NCI-H2107 treated with DMSO at 0.1 percent for 48 hours (cell line): ENCODE data around the gene CFAP20DC.
A peak's percentile ranks its signal among the peaks of the same experiment; 100 is the strongest.
"Not testable (repeated sequence)": the region's sequence is repeated elsewhere in the genome, so short reads cannot be mapped to it uniquely, and the experiment has no call there.

Source experiments
- DNase-seq: peaks from one replicate; lab custom pipeline; 2025; ENCODE audit not compliant: unreplicated experiment; lab: John Stamatoyannopoulos, UW

Gene CFAP20DC

DNA sequence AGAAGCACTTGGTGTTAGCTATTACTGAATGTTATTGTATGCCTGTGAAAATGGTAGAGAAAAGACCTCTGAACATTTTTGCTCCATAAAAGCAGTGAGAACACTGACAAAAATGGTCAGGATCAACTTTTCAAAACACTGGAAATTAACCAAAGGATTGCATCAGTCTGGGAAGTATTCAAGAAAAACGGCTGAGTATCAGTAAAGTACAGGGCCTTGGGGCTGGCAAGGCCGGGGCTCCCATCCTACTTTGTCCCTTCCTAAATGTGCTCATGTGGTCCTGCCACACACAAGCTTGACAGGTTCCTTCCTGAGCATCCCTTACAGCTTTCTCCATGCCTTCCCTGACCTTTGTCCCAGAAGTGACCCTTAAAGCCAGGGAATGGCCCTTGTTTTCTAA, 84.0 kb downstream of the CFAP20DC start:
- DNase-seq, result no peak

DNA sequence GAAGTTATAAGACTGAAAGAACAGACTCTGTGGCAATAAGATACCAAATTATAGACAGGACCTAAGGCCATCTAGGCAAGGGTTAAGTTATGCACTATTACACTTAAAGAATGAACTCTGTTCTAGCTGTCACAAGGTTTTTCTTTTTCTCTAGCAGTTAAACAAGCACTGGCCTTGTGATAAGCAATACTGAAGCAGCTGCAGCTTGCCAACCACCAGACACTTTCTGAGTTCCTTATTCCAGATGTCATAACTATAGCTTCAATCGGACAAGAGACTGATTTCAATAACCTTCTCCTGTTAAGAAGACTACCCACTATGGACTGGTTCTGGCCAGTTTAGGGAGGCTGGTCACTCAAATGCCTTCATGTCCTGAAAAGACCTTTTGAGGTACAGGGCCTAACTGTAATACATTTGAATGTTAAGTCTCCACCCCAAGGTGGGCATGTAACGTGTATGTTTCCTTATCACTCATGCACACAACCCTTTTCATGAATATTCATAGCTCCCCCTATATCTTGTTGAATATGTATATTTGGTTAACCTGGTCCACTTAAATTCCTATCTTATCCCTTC, 85.8 kb downstream of the CFAP20DC start:
- DNase-seq, result no peak

DNA sequence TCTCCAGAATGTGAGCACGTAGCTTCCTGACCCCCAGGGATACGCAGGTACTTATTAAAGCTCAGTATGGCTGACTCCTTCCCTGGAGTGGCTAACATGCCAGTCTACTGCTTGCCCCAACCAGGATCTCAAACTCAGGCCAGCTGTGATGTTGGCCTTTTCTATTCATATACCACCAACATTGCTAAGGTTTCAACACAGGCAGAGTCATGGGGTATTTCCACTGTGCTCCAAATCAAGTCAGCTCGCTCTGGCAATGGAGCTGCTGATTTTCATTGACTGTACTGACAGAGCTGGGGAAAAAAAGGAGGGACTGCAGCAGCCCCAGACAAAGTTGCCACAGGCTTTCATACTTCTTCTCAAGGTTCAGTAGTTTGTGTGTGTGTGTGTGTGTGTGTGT, 87.0 kb downstream of the CFAP20DC start:
- DNase-seq, result no peak

DNA sequence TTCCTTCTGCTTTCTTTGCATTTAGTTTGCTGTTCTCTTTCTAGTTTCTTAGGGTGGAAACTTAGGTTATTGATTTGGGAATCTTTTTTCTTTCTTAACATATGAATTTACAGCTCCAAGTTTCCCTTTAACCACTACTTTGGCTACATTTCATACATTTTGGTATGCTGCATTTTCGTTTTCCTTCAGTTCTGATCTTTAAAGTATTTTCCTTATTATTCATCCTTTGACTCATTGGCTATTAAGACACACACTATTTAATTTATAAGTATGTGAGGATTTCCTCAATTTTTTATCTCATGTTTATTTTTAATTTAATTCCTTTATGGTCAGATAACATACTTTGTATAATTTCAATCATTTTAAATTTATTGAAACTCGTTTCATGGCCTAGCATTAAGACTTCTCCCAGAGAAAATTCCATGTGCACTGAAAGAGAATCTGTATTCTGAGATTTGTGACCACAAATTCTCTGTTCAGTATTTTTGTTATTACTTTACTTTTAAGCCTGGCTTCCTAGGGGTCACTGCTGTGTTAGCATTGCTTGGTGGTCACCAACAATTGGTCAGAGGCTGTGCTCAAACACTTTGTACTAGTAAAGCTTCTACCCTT, 87.7 kb downstream of the CFAP20DC start:
- DNase-seq, result no peak

DNA sequence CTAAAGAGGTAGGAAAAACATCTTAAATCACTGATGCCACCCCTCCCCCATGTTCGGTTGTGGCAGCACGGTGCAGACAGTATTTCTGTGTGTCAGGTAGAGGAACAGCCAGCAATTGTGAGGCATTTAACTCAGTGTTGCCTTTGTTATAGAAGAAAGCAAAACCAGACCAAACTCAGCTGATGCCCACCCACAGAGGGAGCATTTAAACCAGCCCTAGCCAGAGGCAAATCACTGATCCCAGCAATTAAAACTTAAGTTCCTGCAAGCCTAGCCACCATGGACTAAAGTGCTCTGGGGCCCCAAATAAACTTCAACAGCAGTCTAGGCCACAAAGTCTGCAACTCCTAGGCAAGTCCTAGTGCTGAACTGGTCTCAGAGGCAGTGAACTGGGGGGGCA, 94.5 kb downstream of the CFAP20DC start:
- no peak for DNase-seq

DNA sequence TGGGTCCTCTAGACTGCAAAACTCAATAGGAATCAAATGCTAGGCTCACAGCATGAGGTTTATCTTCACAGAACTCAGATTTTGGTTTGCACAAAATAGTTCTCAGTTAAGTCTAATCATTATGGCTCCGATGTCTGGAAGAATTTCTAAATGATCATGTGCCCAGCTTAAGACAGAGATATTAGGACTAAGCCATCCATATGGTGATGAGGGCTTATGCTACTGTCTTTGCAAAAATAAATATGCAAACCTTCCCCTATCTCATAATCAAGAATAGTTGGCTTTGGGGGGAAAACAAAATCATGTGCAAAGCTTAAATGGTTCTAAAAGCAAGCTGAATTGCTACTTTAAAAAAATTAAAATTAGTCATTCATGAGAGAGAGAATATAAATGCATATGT, 96.5 kb downstream of the CFAP20DC start:
- DNase-seq, result no peak

DNA sequence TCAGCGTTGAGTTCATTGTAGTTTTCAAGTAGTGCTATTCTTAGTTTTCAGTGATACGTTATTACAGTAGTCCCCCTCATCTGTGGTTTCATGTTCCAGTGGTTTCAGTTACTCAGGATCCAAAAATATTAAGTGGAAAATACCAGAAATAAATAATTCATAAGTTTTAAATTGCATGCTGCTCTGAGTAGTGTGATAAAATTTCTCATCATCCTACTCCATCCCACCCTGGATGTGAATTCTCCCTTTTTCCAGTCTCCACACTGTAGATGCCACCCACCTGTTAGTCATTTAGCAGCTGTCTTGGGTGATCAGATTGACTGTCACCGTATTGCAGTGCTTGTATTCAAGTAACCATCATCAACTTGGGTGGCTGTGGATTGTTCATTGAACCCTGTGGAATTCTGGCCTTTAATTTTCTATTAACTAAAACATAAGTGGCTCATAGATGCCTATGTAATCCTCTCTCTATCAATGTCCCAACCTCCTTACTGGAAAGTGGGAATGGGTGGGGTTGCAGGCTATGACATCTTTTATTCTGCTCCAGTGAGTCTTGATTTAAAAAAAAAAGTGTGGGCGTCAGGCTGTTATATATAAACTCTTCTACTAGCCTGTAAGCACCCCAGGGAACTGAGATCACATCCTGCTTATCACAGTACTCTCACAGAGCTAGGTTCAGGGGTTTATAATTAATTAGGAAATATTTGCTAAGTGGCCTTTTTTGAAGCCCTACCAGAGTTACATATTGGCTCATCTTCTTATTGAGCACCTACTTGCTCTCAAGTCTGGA, 97.5 kb downstream of the CFAP20DC start:
- DNase-seq, result no peak

DNA sequence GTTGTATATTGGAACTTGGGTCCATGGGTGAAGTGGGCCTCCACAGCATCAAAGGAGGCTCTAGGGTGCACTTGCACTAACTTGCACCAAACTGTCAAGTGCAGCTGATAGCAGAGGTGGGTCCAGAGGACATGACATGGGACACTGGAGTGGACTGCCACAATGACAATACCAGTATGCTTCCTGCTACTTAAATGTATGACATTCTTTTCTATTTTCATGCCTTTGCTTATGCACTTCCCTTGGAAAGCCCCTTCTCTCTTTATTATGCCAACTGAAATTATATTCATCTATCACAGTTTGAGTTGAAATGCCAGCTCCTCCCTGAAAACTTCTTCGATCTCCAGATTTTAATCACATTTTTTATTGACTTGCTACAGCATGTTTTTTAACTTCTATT, 101.8 kb downstream of the CFAP20DC start:
- no peak for DNase-seq

- DNase-seq, result no peak
Measured at GRCh38 chr3:58946875-58947274, 103.0 kb downstream of the CFAP20DC start.

- no peak for DNase-seq
Measured at GRCh38 chr3:58938057-58938456, 111.8 kb downstream of the CFAP20DC start.

- no peak for DNase-seq
Measured at GRCh38 chr3:58924578-58924977, 125.2 kb downstream of the CFAP20DC start.

DNA sequence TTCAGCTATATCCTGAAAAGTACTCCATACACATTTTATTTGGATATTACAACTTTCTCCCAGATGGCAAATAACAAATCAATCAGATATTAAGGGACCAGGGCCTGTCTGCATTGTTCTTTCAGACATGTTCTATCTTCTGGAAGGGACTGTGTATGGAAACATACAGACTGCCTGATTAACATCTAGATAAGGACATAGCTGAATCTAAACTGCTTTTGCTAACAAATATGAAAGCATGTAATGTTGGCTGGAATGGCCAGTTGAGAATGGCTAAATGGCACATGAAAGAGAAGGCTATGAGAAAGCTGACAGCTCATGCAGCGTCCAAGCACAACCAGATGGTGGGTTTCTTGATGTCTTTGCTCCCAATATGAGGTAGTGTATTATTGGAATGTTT, 149.4 kb downstream of the CFAP20DC start:
- DNase-seq, result no peak

DNA sequence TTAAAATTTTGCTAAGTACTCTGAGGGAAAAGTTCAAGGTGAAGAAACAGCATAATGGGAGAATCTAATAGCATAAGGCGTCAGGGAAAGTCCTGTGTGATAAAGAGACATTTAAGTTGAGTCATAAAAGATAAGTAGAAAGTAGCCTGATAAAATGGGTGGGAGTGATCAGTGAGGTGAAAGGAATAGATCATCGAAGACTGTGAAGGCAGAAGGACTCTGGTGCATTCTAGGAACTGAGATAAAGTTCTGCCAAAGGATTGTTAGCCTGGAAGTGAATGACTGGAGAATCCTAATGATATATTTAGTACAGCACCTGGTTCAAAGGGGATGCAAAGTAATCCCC, 149.9 kb downstream of the CFAP20DC start:
- DNase-seq, result no peak

GRCh38 chr3:58899159-58899952, 150.5 kb downstream of the CFAP20DC start:
- DNase-seq, result peak; percentile 25

DNA sequence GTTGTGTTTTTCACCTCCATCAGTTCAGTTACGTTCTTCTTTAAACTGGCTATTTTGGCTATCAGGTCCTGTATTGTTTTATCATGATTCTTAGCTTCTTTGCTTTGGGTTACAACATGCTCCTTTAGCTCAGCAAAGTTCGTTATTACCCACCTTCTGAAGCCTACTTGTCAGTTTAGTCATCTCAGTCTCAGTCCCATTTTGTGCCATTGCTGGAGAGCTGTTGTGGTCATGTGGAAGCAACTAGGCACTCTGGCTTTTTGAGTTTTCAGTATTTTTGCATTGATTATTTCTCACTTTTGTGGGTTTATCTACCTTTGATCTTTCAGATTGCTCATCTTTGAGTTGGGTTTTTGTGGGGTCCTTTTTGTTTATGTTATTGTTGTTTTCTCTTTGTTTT, 151.3 kb downstream of the CFAP20DC start:
- DNase-seq, result no peak

- DNase-seq, result no peak
Measured at GRCh38 chr3:58897646-58898045, 152.2 kb downstream of the CFAP20DC start.

GRCh38 chr3:58895678-58896077, 154.1 kb downstream of the CFAP20DC start:
- not testable (repeated sequence) for DNase-seq

GRCh38 chr3:58892526-58892925, 157.3 kb downstream of the CFAP20DC start:
- not testable (repeated sequence) for DNase-seq

GRCh38 chr3:58888087-58888486, 161.7 kb downstream of the CFAP20DC start:
- no peak for DNase-seq

DNA sequence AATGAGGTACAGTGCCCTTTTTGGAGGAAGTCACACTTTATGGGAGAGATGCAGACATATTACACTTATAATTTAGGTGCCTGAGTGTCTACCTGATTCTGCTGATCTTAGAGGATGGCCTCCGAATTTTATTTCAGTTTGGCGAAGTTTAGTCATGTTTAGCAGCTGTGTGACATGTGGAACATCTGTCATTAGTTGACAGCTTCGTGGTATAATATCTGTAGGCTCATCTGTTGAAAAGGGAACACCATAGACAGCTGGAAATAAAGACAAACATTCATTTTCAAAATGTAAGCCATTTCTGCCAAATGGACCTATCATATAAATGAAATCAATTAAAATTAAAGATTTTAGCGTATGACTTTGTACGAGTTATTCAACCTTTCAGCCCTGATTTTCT, 165.4 kb downstream of the CFAP20DC start:
- DNase-seq, result no peak

DNA sequence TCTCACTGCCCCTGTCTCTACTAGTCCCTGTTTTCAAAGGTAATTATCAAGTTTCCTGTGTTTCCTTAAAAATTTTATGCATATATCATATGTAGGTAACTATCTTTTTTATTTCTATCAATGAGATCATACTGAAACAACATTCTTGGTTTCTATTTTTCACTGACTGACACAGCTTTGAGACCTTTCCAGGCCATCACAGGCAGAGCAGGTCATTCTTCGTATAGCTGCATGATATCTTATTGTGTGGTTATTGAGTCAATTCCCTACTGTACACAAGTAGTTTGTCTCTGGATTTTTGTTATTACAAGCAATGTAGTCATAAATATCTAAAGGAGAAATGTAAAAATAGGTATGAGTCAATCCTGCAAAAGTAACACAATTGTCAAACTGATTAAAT, 169.6 kb downstream of the CFAP20DC start:
- no peak for DNase-seq

GRCh38 chr3:58874795-58875194, 175.0 kb downstream of the CFAP20DC start:
- no peak for DNase-seq
